ENCODE results near the gene PMP22.

GRCh38 chr17:15240644-15241043 is 24.5 kb downstream of the PMP22 start:
- no peak for TF ChIP-seq CTCF (IDR thresholded peaks at IDR 0.05; ENCODE audit: poor library complexity, severe bottlenecking)
- no peak for TF ChIP-seq POLR2AphosphoS5 (IDR thresholded peaks at IDR 0.05)
- TF ChIP-seq EZH2 (IDR thresholded peaks at IDR 0.05; ENCODE audit: borderline replicate concordance, insufficient read depth, low read length, poor library complexity, severe bottlenecking): no peak
- no peak for TF ChIP-seq EP300 (conservative IDR thresholded peaks at IDR 0.05; ENCODE audit: poor library complexity, severe bottlenecking)
- no peak for TF ChIP-seq RAD21 (conservative IDR thresholded peaks at IDR 0.05)
- TF ChIP-seq MXI1 (conservative IDR thresholded peaks at IDR 0.05; ENCODE audit: poor library complexity, severe bottlenecking): no peak
- TF ChIP-seq SMC3 (conservative IDR thresholded peaks at IDR 0.05; ENCODE audit: poor library complexity): no peak
- TF ChIP-seq TAF1 (IDR thresholded peaks at IDR 0.05; ENCODE audit: low read depth): no peak
